ENCODE results near the gene TLCD3B.

DNA sequence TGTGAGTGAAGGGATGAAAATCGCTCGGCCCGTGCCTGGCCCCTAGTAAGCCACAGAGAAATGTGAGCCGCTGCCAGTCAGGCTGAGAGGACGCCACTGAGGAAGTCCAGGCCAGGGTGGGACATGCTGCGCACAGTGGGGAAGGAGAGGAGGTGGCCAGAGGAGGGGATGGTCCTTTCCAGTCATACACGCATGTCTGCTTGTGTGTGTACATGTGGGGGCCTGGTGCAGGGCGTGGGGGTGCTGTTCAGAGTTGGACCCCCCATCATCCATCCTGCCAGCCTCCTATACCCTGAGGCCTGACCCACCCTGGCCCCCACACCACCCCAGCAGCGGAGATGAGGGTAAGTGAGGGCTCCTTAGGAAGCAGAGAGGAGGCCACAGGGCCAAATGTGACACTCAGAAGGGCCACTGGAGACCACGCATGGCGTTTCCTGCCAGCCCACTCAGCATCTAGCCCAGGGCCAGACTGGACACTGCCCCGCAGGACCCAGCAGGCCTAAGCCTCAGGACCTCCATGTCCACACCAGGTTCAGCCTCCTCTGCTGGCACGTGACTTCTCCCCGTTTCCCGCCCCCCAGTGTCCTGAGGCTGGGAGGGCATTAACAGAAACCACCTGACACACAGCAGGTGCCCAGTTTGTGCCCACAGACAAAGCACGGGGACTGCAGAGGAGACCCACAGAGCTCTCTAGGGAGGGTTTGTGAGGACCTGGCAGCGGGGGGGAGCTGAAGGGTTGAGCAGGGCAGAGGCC, 27.2 kb downstream of the TLCD3B start:
- TF ChIP-seq, protein P1, sequence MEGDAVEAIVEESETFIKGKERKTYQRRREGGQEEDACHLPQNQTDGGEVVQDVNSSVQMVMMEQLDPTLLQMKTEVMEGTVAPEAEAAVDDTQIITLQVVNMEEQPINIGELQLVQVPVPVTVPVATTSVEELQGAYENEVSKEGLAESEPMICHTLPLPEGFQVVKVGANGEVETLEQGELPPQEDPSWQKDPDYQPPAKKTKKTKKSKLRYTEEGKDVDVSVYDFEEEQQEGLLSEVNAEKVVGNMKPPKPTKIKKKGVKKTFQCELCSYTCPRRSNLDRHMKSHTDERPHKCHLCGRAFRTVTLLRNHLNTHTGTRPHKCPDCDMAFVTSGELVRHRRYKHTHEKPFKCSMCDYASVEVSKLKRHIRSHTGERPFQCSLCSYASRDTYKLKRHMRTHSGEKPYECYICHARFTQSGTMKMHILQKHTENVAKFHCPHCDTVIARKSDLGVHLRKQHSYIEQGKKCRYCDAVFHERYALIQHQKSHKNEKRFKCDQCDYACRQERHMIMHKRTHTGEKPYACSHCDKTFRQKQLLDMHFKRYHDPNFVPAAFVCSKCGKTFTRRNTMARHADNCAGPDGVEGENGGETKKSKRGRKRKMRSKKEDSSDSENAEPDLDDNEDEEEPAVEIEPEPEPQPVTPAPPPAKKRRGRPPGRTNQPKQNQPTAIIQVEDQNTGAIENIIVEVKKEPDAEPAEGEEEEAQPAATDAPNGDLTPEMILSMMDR (IDR thresholded peaks at IDR 0.05), result no peak
- TF ChIP-seq POLR2A (IDR thresholded peaks at IDR 0.05), result no peak
- TF ChIP-seq EP300 (IDR thresholded peaks at IDR 0.05), result no peak
